Measurements from ENCODE around the gene PRMT9.

PRMT9 gene

DNA sequence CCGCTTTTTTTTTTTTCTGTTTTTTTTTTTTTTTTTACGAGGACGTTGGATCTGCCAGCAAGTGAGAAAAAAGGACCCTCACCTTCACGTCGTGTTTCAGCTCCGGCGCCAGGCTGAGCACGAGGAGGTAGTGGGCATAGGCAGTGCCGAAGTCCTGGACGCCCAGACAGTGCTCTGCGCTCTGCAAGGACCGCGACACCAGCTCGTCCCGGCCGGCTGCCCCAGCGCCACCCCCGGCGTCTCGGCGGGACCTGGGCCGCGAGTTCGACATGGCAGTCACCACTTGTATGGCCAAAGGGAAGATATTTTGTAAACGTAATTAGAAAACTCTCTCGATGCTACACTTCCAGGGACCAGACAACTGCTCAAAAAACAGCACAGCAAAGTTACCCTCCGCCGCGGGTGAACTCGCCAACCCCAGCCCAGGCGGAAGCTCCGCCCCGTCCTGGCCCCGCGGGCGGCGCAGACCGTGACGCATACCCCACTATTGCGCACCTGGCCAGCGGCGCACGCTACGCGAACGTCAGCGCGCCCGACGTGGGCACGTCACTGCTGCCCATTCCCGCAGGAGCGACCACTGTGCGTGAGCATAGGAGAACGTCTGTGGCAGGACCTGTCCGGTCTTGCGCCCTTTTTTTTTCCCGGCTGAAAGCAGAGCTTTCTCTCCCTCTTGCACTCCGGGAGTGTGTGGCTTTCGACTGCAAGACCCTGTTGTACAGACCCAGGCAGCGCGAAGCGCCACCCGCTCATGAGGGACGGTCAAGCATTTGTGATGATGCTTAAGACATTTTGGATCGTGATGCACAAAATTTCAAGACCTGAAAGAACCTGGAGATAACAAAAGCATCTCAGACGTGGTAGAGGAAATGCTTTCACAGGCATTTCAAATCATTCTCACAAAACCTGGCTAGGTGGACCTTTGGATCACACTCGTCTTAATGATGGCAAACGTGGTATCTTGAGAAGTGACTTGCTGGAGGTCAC, at the start of gene PRMT9:
TSS of gene PRMT9 (minus strand) at position 447 of the 984 bp plus-strand sequence. CDS start at position 271, 176 bp downstream.
- TF ChIP-seq GATA3 (IDR thresholded peaks at IDR 0.05; ENCODE audit: low read depth, low read length): no peak
- TF ChIP-seq GATA2 (IDR thresholded peaks at IDR 0.05; ENCODE audit: low read depth, low read length): no peak; the same call in 1 of the 2 replicates

DNA sequence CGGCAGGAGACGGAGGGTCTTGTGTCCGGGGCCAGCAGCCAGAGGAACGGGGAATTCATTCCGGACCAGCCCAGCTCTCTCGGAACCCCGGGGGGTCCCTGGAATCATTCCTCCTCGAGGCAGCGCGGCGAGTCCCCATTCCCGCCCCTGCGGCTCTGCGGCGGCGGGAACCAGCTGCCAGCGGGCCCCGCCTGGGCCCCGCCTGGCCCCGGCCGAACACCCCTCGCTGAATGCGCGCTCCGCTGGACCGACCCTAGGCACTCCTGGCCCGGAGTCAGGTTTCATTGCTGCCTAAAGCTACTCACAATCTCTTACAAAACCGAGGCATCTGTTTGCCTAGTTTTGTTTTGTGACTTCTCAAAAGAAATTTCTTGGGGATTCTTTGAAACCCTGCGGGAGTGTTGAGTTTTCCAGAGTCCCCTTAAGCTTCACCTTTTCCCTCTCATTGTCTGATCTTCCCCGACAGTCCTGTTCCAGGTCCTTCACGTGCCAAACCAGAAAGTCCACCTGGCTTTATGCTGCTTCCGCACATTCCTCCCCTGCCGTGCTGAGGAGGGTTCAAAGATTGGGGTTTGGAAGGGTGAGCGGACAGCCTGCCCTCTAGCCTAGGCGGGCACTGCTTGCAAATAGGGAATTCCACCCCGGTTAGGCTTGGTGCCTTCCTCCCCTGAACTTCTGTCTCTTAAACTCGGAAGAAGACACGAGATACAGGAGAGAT, 48.7 kb upstream of the PRMT9 start:
- no peak for TF ChIP-seq GATA3 (IDR thresholded peaks at IDR 0.05; ENCODE audit: low read depth, low read length)
- TF ChIP-seq GATA2 (IDR thresholded peaks at IDR 0.05; ENCODE audit: low read depth, low read length): no peak

DNA sequence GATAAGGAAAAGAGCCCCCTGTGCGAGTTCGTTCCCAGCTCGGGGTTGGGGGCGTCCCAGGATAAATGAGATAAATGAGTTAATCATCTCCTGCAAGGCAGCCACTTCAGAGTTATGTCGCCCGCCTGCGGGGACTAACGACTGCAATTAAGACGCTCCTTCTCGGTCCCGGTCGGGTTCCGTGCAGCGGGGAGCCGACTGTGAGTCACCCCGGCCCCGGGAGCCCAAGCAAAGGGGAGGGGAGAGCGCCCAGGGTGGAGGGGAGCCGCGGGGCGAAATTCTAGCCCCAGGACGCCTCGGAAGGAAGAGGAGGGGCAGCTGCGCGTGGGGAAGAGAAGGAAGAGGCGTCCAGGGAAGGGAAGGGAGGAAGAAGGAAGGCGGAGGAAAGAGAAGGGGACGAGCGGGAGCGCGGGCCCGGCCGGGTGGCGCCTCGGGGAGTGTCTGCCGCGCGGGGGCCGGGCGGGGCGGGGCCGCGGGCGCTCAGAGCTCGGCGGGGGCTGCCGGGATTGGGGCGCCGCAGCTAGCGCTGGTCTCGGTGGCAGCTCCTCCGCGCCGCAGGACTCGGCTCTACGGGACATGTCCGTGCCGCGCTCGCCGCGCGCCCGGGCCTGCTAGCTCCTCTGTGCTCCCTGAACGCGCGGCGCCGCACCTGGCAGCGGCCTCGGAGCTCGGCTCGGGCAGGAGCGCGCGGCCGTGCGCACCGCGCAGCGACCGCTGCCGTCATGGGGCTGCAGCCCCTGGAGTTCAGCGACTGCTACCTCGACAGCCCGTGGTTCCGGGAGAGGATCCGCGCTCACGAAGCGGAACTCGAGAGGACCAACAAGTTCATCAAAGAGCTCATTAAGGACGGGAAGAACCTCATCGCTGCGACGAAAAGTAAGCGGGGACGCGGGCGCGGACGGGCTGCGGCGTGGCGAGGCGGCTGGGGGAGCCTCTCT, 47.9 kb upstream of the PRMT9 start, which contains the start of gene ARHGAP10:
TSS of gene ARHGAP10 (plus strand) at position 509 of the 938 bp plus-strand sequence. CDS start at position 723, 214 bp downstream.
- no peak for TF ChIP-seq GATA2 (IDR thresholded peaks at IDR 0.05; ENCODE audit: low read depth, low read length)
- no peak for TF ChIP-seq GATA3 (IDR thresholded peaks at IDR 0.05; ENCODE audit: low read depth, low read length)

DNA sequence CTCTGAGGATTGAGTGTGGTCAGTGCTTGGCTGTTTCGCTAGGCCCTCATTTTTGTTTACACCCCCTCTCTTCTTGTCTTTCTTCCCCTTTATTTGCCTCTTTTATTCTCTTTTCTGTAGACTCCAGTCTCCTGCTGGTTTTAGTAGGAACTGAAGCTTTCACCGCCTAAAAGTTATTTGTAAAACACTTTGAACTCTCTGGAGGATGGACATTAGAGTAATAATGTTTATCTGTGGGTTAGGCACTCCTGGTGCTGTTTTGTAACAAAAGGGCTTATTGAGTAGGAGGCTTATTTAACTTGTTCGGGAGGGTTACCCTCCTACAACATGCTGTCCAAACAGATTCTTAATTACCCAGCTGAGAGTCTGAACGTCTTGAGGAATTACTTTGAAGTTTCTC, 46.4 kb upstream of the PRMT9 start:
- TF ChIP-seq GATA3 (IDR thresholded peaks at IDR 0.05; ENCODE audit: low read depth, low read length): no peak
- no peak for TF ChIP-seq GATA2 (IDR thresholded peaks at IDR 0.05; ENCODE audit: low read depth, low read length)

DNA sequence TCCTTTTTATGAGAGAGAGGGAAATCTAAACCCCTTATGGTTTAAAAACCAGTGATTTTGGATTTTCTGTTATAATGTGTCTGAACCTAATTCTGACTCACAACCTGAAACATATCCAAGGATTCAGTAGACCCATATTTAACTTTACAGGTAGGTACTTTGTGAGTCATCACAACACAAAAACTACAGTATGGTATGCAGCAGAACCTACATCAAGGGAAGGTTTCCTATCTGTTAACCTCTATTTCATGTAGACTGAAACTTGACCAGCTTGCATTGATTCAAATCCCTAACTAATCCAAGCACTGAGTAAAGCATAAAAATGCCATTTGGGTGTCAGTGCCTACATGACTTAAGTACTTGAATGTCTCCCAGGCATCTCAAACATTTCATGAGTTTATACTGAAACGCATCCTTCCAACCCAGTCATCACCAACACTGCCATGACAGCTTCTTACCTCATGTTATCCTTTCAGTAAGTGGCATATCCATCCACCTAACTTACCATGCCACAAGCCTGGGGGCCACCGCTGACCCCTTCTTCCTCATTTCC, 43.6 kb upstream of the PRMT9 start:
- TF ChIP-seq GATA3 (IDR thresholded peaks at IDR 0.05; ENCODE audit: low read depth, low read length): no peak
- no peak for TF ChIP-seq GATA2 (IDR thresholded peaks at IDR 0.05; ENCODE audit: low read depth, low read length)

DNA sequence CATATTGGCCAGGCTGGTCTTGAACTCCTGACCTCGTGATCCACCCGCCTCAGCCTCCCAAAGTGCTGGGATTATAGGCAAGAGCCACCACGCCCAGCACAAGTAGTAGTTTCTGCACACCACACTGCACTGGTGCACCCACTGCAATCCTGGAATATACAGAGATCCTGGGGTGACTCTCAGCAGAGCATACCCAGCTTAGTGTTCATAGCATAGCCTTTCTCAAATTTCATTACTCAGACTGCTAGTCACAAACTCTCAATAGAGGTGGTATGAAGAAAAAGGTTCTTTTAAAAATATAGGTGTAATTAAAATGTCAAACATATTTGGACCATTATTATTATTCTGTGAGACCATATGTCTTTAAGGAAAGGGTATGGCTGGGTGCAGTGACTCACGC, 41.7 kb upstream of the PRMT9 start:
- no peak for TF ChIP-seq GATA3 (IDR thresholded peaks at IDR 0.05; ENCODE audit: low read depth, low read length)
- no peak for TF ChIP-seq GATA2 (IDR thresholded peaks at IDR 0.05; ENCODE audit: low read depth, low read length)

DNA sequence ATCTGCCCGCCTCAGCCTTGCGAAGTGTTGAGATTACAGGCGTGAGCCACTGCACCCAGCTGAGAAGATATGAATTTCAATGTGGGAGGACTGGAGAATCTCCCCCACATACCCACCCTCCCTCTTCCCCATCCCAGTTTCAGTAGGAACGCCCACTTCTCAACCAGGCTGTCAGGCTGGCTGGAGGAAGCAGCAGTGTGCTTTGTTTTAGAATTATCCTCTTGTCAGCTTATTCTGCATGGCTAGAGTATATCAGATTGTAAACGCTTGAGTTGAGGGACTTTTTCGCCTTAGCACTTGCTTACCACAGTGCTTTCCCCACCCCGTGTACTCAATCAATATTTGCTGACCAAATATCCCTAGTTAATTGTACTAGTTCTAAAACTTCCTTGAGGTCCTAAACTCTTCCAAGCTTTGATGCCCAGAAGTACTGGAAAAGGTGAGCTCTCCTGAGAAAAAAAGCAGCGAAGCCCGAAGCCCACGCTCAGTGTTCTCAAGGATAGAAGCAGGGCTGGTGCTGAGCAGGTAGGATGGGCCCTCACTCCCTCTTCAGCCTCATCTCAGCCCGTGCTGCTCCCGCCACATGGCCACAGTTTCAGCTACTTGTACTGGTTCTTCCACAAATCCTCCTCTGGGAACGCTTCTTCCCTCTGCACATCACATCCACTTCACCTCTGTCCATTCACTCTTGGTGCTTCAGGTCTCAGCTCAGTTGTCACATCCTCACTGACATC, 40.7 kb upstream of the PRMT9 start:
- TF ChIP-seq GATA2 (IDR thresholded peaks at IDR 0.05; ENCODE audit: low read depth, low read length) (no peak), GATA3 (IDR thresholded peaks at IDR 0.05; ENCODE audit: low read depth, low read length) (no peak)

DNA sequence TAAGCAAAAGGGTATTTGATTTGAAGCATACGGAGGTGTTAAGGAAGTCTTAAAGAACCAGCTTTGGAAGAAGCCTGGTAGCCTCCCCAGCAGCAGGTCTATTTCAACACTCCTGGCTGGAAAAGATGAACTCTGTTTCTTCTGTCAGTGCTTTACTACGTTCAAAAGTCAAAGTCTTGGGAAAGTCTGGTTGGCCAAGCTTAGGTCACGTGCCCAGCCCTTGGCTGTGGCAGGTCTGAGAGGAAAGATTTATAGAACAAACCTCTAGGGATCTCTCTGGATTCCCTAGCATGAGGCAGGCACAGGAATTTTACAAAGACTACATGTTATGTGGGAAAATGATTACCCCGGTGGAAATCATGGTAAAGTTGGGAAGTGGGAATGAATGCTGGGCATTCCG, 39.4 kb upstream of the PRMT9 start:
- TF ChIP-seq GATA2 (IDR thresholded peaks at IDR 0.05; ENCODE audit: low read depth, low read length): no peak
- no peak for TF ChIP-seq GATA3 (IDR thresholded peaks at IDR 0.05; ENCODE audit: low read depth, low read length)

DNA sequence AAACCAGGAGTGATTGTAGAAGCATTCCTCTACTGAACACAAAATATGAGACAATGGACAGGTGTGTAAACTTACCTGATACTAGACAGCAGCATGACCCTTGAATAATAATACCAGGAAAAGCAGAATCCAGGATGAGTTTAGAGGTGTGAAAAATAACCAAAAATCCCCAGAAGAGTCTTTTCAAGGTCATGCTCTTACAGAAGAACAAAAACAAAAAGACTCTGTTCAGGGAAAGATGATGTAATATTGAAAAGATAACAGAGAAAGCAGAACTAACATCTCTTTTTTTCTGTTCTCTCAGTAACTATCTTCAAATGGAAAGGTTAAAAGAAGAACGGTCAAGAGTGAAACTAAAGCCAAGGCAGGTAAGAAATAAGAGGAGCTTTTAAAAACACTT, 33.9 kb upstream of the PRMT9 start:
- no peak for TF ChIP-seq GATA2 (IDR thresholded peaks at IDR 0.05; ENCODE audit: low read depth, low read length)
- no peak for TF ChIP-seq GATA3 (IDR thresholded peaks at IDR 0.05; ENCODE audit: low read depth, low read length)

DNA sequence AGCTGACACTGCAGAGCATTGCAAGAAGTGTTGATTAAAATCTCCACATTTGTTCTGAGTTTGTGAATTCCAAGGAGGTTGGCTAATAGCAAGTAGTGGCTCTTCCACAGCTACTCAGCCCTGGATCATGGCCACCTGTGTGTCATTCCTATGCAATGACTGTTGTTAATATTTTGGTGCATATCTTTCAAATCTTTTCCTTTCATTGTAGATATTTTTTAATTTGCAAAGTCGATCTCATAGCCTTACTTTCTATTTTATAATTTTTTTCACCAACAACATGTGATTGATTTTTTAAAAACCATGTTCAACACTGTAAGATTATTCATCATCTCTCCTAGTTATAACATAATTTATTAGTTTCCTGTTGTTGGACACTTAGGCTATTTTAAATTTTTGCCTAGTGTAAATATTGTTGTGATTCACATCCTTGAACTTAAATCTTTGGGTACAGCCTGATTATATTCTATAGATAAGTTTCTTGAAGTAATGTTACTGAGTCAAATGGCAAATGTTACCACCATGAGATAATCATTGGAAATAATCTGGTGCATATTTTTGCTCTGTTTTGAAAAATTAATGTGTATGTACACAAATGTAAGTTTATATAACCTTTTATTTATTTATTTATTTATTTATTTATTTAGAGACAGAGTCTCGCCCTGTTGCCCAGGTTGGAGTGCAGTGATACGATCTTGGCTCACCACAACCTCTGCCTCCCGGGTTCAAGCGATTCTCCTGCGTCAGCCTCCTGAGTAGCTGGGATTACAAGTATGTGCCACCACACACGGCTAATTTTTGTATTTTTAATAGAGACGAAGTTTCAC, 30.8 kb upstream of the PRMT9 start:
- TF ChIP-seq GATA3 (IDR thresholded peaks at IDR 0.05; ENCODE audit: low read depth, low read length) (no peak), GATA2 (IDR thresholded peaks at IDR 0.05; ENCODE audit: low read depth, low read length) (no peak)

DNA sequence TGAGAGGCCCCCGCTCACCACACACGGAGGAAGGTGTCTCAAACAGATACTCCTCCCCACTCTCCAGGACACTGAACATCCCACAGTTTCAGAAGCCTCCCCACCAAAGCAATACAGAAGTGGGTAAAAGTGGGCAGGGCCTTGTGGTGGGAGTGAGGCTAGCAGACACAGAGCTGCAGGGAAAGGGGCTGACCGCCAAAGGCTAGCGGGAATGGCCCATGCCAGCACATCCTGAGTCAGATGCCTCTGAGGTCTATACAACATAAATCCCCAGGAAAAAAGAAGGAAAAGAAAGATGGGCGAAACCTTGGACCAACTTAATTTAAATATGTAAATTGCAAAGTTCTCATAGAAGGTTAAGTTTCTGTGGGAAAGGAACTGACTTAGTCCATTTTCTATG, 26.0 kb upstream of the PRMT9 start:
- no peak for TF ChIP-seq GATA3 (IDR thresholded peaks at IDR 0.05; ENCODE audit: low read depth, low read length)
- TF ChIP-seq GATA2 (IDR thresholded peaks at IDR 0.05; ENCODE audit: low read depth, low read length): no peak
